ENCODE results near the gene NUBP1.
"Not testable (repeated sequence)": the region's sequence is repeated elsewhere in the genome, so short reads cannot be mapped to it uniquely, and the experiment has no call there.

The NUBP1 gene

DNA sequence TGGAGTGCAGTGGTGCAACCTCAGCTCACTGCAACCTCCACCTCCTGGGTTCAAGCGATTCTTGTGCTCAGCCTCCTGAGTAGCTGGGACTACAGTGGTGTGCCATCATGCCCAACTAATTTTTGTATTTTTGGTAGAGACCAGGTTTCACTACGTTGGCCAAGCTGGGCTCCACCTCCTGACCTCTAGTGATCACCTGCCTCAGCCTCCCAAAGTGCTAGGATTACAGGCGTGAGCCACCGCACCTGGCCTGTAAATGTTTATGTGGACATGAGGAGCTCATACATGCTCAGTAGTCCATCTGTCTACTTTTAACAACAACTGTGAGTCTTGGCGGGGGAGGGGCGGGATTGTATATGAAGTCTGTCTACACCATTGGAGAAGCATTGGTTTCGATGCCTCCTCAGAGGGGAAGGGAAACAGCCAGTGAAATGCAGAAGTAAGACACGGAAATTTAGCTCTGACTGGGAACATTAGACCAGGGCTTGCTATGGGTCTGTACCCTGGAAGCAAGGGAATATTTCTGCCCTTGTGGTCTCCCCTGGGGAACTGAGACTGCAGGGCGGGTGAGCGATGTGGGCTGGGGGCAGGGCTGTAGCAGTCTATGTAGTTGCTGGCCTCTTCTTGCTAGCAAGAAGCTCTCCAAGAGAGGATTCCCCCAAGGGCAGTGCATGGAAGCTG lies 9.3 kb downstream of the NUBP1 start:
- no peak for DNase-seq

GRCh38 chr16:10753670-10754069 lies 10.0 kb downstream of the NUBP1 start:
- no peak for DNase-seq

GRCh38 chr16:10754941-10755340 lies 11.3 kb downstream of the NUBP1 start:
- no peak for DNase-seq

DNA sequence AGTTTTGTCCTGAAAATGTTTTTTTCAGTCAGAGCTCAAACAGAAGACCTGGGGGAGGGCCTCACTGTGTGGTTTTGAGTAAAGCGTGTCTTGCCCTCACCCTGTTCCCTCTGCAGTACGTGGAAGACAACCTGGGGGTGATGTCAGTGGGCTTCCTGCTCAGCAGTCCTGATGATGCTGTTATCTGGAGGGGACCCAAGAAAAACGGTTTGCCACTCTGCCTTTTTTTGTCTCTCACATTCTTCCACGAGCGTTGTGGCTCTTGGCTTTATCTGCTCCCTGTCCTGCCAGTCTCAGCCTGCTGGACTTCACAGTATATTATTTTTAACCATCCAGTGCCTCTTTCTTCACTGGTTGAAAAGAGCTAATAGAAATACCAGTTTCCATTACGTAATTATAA lies 12.9 kb downstream of the NUBP1 start:
- no peak for DNase-seq

GRCh38 chr16:10760858-10761257 lies 17.2 kb downstream of the NUBP1 start:
- DNase-seq, result no peak

DNA sequence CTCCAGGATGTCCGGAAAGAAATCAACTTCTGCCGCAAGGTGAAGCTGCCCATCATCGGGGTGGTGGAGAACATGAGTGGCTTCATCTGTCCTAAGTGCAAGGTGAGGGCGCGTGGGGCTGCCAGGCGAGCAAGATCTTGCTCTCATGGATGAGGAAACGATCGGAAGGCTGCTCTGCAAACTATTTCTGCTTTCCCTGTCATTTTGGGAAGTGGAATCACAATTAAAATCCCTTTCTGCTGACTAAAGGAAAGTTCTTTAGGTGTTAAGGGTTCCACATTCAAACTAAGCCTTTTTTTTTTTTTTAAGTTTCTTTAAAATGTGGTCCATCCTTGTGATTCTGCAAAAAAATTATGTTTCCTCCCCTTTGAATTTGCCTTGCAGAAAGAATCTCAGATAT lies 17.7 kb downstream of the NUBP1 start:
- DNase-seq, result no peak

- no peak for DNase-seq
These were observed 18.8 kb downstream of the NUBP1 start for GRCh38 chr16:10762336-10763016.

- no peak for DNase-seq
These were observed 19.8 kb downstream of the NUBP1 start for GRCh38 chr16:10763456-10763855.

- DNase-seq, result no peak
These were observed 22.1 kb downstream of the NUBP1 start for GRCh38 chr16:10765772-10766171.

DNA sequence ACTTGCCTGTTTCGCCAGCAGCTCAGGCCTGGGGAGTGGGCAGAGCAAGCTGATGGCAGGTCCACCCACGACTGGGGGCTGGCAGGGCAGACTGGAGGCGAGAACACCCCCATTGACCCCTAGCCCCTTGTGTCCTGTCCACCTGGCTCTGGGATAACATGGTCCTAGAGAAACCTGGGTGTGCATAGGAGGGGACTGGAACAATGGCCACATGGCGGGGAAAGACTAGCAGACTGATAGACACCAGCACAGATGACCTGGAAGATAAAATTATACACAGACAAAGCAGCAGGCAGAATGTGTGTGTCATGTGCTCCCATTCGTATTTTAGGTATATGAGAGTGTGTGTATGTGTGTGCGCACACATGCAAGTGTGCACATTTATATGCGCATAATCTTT lies 23.5 kb downstream of the NUBP1 start:
- no peak for DNase-seq

- no peak for DNase-seq
These were observed 25.7 kb downstream of the NUBP1 start for GRCh38 chr16:10769381-10769780.

DNA sequence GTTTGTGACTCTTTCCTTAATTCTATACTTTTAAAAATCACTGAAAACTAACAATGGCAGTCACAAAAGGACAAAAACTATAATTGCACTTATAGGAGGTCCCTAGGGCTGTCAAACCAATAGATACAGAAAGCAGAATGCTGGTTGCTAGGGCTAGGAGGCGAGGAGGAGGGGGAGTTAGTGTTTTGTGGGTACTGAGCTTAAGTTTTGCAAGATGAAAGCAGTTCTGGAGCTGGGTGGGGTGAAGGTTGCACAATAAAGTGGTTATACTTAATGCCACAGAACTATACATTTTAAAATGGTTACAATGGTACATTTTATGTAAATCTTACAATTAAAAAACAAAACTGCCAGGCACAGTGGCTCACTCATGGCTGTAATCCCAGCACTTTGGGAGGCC lies 27.3 kb downstream of the NUBP1 start:
- DNase-seq, result no peak

- DNase-seq, result no peak
These were observed 32.6 kb downstream of the NUBP1 start for GRCh38 chr16:10776280-10776679.

DNA sequence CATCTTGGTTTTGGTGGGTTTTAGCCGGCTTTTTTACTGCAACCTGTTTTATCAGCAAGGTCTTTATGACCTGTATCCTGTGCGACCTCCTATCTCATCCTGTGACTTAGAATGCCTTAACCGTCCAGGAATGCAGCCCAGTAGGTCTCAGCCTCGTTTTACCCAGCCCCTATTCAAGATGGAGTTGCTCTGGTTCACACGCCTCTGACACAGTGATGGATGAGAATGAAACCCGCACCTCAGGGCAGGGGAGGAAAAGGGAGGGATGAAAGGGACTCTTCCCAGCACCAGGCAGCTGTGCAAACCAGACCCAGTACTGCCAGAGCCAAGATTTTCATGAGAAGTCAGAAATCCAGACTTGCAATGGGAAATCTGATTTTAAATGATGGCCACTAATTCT lies 33.3 kb downstream of the NUBP1 start:
- not testable (repeated sequence) for DNase-seq

- no peak for DNase-seq
These were observed 33.7 kb downstream of the NUBP1 start for GRCh38 chr16:10777356-10777755.

- not testable (repeated sequence) for DNase-seq
These were observed 36.3 kb downstream of the NUBP1 start for GRCh38 chr16:10779908-10780307.

- no peak for DNase-seq
These were observed 37.0 kb downstream of the NUBP1 start for GRCh38 chr16:10780628-10781027.

- no peak for DNase-seq
These were observed 39.0 kb downstream of the NUBP1 start for GRCh38 chr16:10782628-10783027.

DNA sequence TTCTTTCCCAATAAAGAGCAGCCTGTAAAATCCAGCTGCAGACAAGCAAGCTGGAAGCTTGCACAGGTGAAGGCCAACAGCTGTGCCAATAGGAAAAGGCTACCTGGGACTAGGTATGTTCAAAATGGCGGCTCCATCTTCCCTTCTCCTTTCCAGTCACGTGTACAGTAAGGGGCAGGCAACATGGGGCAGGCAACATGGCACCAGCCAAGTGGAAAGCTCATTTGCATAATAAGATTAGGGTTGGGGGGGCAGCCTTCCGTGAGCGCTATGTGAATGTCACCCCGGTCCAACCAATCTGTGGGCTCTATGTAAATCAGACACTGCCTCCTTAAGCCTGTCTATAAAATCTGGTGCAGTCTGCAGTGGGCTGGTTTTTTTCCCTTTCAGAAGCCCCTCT lies 43.7 kb downstream of the NUBP1 start:
- no peak for DNase-seq

DNA sequence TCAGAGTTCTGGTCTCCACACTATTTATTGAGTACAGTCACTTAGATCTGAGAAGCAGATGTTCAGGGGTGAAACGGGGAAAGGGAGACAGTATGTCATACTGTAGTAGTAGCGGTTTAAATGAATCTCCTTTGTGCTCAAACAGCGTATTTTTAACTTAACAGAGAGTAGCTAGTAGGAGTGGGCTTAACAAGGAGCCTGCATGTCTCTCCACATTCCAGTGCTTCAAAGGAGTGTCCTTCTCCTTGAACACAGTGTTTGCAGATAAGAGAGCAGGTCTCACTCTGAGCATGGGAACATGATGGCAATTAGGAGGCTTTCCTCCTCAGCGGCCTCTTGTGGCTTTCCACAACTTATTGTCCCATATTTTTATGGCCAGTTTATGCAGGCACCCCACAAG lies 45.0 kb downstream of the NUBP1 start:
- not testable (repeated sequence) for DNase-seq

- DNase-seq, result no peak
These were observed 47.4 kb downstream of the NUBP1 start for GRCh38 chr16:10791048-10791447.

- DNase-seq, result no peak
These were observed 56.1 kb downstream of the NUBP1 start for GRCh38 chr16:10799736-10800135.

DNA sequence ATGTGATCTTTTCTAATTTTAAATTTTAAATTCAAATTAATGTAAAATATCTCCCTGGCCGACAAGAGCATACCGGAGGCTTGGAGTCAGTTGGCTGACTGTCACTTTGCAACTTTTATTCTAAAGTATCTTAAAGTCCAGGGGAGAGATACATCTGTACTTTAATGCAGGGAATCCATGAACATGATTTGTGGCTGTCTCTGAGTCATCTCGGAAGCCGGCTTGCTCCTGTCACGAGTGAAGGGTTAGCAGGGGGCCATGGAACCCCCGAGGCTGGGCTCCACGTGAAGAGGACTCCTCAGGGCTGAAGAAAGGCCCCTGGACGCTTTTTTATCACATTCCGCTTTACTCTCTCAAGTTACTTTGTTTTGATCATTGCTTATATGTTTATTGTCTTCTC lies 61.7 kb downstream of the NUBP1 start:
- DNase-seq, result no peak

DNA sequence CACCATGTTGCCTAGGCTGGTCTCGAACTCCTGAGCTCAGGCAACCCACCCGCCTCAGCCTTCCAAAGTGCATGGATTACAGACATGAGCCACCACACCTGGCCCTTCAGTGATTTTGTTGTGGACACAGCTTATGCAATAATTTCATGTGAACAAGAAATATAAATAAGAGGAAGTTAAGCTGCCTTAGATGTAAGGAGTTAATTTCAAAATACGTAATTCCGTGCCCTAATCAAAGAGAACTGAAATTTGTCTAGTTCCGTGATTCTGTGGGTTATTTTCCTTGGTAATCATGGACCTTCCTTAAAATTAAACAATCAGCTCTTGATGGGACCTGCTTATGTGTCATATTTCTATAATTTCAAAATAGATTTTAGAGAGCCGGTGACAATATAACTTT lies 63.1 kb downstream of the NUBP1 start:
- no peak for DNase-seq

GRCh38 chr16:10808218-10808617 lies 64.6 kb downstream of the NUBP1 start:
- no peak for DNase-seq
